Measurements from ENCODE around the gene NEK6. TPM values are rescaled to one million over a fixed set of nuclear protein-coding genes. Genes with fewer than 3 reads are reported as not detected.

NEK6 gene
- total RNA-seq, 1 donor from 2014 or later, result 125 TPM

DNA sequence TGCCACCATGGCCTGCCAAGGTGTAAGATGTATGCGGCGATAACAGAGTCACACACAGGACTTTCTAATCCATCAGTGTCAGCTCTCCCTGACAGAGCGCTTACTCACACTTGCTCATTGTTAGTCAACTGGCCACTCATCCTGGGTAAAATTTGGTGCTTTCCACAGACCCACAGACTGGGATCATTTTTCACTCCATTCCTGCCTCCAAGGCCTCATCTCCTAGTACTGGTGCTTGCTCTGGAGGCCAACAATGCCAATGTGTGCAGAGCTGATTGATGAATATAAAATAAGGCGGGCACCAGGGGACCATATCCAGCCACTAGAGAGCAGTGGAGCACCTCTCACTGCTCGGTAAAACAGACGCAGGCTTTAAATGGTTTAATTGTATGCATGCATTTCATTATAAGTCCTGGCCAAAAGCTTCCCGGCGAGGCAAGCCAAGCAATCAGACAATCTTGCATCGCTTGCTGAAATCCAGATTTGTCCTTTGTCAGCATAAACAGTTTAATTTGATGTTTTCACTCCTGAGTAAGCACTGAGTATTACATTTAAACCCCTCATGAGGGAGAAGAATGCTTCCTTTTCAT, 135.2 kb downstream of the NEK6 start:
- H3K4me3 ChIP-seq, result no peak overlapping the region
- H3K27ac ChIP-seq, result no peak overlapping the region
- peaks cover 30% of the 10 kb centered on the region for H3K36me3 ChIP-seq
- H3K27me3 ChIP-seq (ENCODE audit: low read depth), result no peaks in the 10 kb centered on the region
- ATAC-seq (no peak), DNase-seq (no peak)
- no peaks in the 10 kb centered on the region for H3K9me3 ChIP-seq
- intact Hi-C loops (cut with DNase I), result no loop called here
- peaks cover 28% of the 10 kb centered on the region for H3K4me1 ChIP-seq
- TF ChIP-seq CTCF (IDR thresholded peaks at IDR 0.05), result no peak

DNA sequence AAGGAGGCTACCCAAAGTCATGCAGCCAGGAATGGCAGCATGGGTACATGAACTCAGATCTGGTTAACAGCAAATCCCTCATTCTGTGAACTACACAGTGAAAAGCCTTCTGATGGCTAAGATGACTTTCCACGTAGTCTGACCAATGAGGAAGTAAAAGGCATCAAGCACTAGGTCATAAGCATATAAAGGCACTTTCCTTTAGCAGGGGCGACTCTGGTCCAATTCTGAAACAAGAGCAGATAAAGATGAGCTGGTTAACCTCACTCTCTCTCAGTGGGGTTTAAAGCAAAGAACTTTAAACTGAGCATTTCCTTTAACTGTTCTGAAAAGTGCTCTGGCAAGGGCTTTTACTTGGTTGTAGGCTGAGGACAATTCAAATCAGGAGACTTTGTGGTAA, 136.4 kb downstream of the NEK6 start:
- Histone ChIP-seq H3K36me3 (peaks cover 32% of the 10 kb centered on the region), H3K9me3 (no peaks in the 10 kb centered on the region), H3K4me3 (no peak overlapping the region), H3K27me3 (ENCODE audit: low read depth) (no peaks in the 10 kb centered on the region), H3K4me1 (peaks cover 28% of the 10 kb centered on the region), H3K27ac (no peak overlapping the region)
- TF ChIP-seq CTCF (IDR thresholded peaks at IDR 0.05), result no peak
- intact Hi-C loops (cut with DNase I), result no loop called here
- DNase-seq, result no peak
- no peak for ATAC-seq

GRCh38 chr9:124394596-124394995, 136.8 kb downstream of the NEK6 start:
- peaks cover 28% of the 10 kb centered on the region for H3K4me1 ChIP-seq
- ATAC-seq (no peak), DNase-seq (no peak)
- peaks cover 37% of the 10 kb centered on the region for H3K36me3 ChIP-seq
- H3K9me3 ChIP-seq, result no peaks in the 10 kb centered on the region
- no peak overlapping the region for H3K4me3 ChIP-seq
- no peaks in the 10 kb centered on the region for H3K27me3 ChIP-seq (ENCODE audit: low read depth)
- intact Hi-C loops (cut with DNase I), result no loop called here
- no peak for TF ChIP-seq CTCF (IDR thresholded peaks at IDR 0.05)
- no peak overlapping the region for H3K27ac ChIP-seq

GRCh38 chr9:124395826-124396225, 138.1 kb downstream of the NEK6 start:
- Histone ChIP-seq H3K9me3 (no peaks in the 10 kb centered on the region), H3K27me3 (ENCODE audit: low read depth) (no peaks in the 10 kb centered on the region), H3K4me1 (peaks cover 29% of the 10 kb centered on the region), H3K36me3 (peaks cover 46% of the 10 kb centered on the region), H3K27ac (no peak overlapping the region), H3K4me3 (no peak overlapping the region)
- intact Hi-C loops (cut with DNase I), result no loop called here
- no peak for ATAC-seq
- no peak for DNase-seq
- TF ChIP-seq CTCF (IDR thresholded peaks at IDR 0.05), result no peak

- Histone ChIP-seq H3K27ac (no peak overlapping the region), H3K36me3 (peaks cover 72% of the 10 kb centered on the region), H3K27me3 (ENCODE audit: low read depth) (no peaks in the 10 kb centered on the region), H3K9me3 (no peaks in the 10 kb centered on the region), H3K4me3 (no peak overlapping the region), H3K4me1 (peaks cover 5% of the 10 kb centered on the region)
- ATAC-seq (no peak), DNase-seq (no peak)
- no peak for TF ChIP-seq CTCF (IDR thresholded peaks at IDR 0.05)
- intact Hi-C loops (cut with DNase I), result no loop called here
Measured at GRCh38 chr9:124398191-124398935, 140.6 kb downstream of the NEK6 start.

Measured in lower lobe of right lung (tissue), 2 donors.